GM23338 (cell line): ENCODE data around the gene FUT8. TPM values are rescaled to one million over a fixed set of nuclear protein-coding genes. Genes with fewer than 3 reads are reported as not detected.

Source experiments
- ATAC-seq: fragments of 200-7000 bp; cut with Tn5 transposase; 3 replicates; pipeline ENCODE4 v1.9.1; 2020
- DNase-seq: peaks from one replicate; pipeline ENCODE4 v3.0.0-alpha.2; 2015; ENCODE audit warnings: low spot score
- H2AFZ ChIP-seq: fragments of 200-600 bp; sonication (generic); 2 replicates; pipeline ENCODE4 v1.8.0; 2016; ENCODE audit warnings: antibody characterized with exemption, mild to moderate bottlenecking, moderate library complexity
- H3F3A ChIP-seq: fragments of 200-600 bp; sonication (generic); replicated peaks from 2 replicates; pipeline ENCODE4 v1.8.0; 2017; ENCODE audit warnings: antibody characterized with exemption, mixed run types, low read depth
- H3K27ac ChIP-seq: fragments of 200-600 bp; sonication (generic); 2 replicates; pipeline ENCODE4 v1.6.1; 2016; ENCODE audit warnings: low read depth
- H3K27me3 ChIP-seq: fragments of 200-600 bp; sonication (generic); 2 replicates; pipeline ENCODE4 v1.8.0; 2016; ENCODE audit warnings: mild to moderate bottlenecking, mixed run types, moderate library complexity; ENCODE audit not compliant: insufficient read depth
- H3K36me3 ChIP-seq: fragments of 200-600 bp; sonication (generic); 2 replicates; pipeline ENCODE4 v1.8.0; 2016; ENCODE audit warnings: mild to moderate bottlenecking; ENCODE audit not compliant: insufficient read depth
- H3K4me1 ChIP-seq: fragments of 200-600 bp; sonication (generic); 2 replicates; pipeline ENCODE4 v1.8.0; 2016; ENCODE audit warnings: mild to moderate bottlenecking, moderate library complexity; ENCODE audit not compliant: insufficient read depth
- H3K4me2 ChIP-seq: fragments of 200-600 bp; sonication (generic); 2 replicates; pipeline ENCODE4 v1.7.1; 2017; ENCODE audit warnings: mixed run types
- H3K4me3 ChIP-seq: fragments of 200-600 bp; sonication (generic); 2 replicates; pipeline ENCODE4 v1.6.1; 2016; ENCODE audit warnings: mixed run types
- H3K79me2 ChIP-seq: fragments of 200-600 bp; sonication (generic); replicated peaks from 2 replicates; pipeline ENCODE4 v1.8.0; 2017; ENCODE audit warnings: mild to moderate bottlenecking; ENCODE audit not compliant: insufficient read depth
- H3K9me2 ChIP-seq: fragments of 200-600 bp; sonication (generic); 2 replicates; pipeline ENCODE4 v1.8.0; 2017; ENCODE audit not compliant: insufficient read depth
- H4K20me1 ChIP-seq: fragments of 200-600 bp; sonication (generic); replicated peaks from 2 replicates; pipeline ENCODE4 v1.8.0; 2017; ENCODE audit warnings: mild to moderate bottlenecking; ENCODE audit not compliant: insufficient read depth
- H3K27ac Mint-ChIP-seq: 2 replicates; pipeline ENCODE4 v1.8.0; 2020; ENCODE audit warnings: inconsistent platforms, mild to moderate bottlenecking, moderate library complexity, mixed read lengths
- H3K27me3 Mint-ChIP-seq: 3 replicates; pipeline ENCODE4 v1.8.0; 2022; ENCODE audit warnings: low read depth, mild to moderate bottlenecking, moderate library complexity, mixed read lengths, inconsistent platforms; ENCODE audit not compliant: insufficient read depth, poor library complexity
- H3K36me3 Mint-ChIP-seq: 3 replicates; pipeline ENCODE4 v1.8.0; 2021; ENCODE audit warnings: low read depth, mild to moderate bottlenecking, inconsistent platforms, moderate library complexity, mixed read lengths
- H3K4me1 Mint-ChIP-seq: 3 replicates; pipeline ENCODE4 v1.8.0; 2020; ENCODE audit warnings: mild to moderate bottlenecking, inconsistent platforms, mixed read lengths
- H3K4me3 Mint-ChIP-seq: 3 replicates; pipeline ENCODE4 v1.8.0; 2021; ENCODE audit warnings: moderate library complexity, mild to moderate bottlenecking, inconsistent platforms, mixed read lengths
- H3K9me3 Mint-ChIP-seq: 3 replicates; pipeline ENCODE4 v1.8.0; 2020; ENCODE audit warnings: moderate library complexity, mild to moderate bottlenecking, inconsistent platforms, mixed read lengths
- CREB1 ChIP-seq: fragments of 250-450 bp; sonication (Bioruptor Pico); IDR thresholded peaks from 2 replicates; pipeline ENCODE4 v1.5.0; 2020; ENCODE audit warnings: low read depth, mild to moderate bottlenecking, moderate library complexity
- CTCF ChIP-seq, 2 experiments: fragments of 200-600 bp in 1 of 2; sonication (generic) in 1 of 2; conservative IDR thresholded peaks; 2 replicates each; pipeline versions ENCODE4 v1.5.1 to v1.6.1; 2016 to 2017; ENCODE audit warnings: antibody characterized with exemption in 2 of 2, low read depth in 2 of 2, mild to moderate bottlenecking in 2 of 2, moderate library complexity in 1 of 2
- ETS1 ChIP-seq: IDR thresholded peaks from 2 replicates; pipeline ENCODE4 v1.6.1; 2016; ENCODE audit warnings: antibody characterized with exemption
- EZH2 ChIP-seq: fragments of 200-600 bp; sonication (generic); IDR thresholded peaks from one replicate; pipeline ENCODE4 v1.8.0; 2017; ENCODE audit warnings: antibody characterized with exemption, mild to moderate bottlenecking, low read depth; ENCODE audit not compliant: unreplicated experiment
- EZH2phosphoT487 ChIP-seq: fragments of 200-600 bp; sonication (generic); IDR thresholded peaks from one replicate; pipeline ENCODE4 v1.8.1; 2018; ENCODE audit warnings: antibody characterized with exemption; ENCODE audit not compliant: unreplicated experiment
- JUNB ChIP-seq: IDR thresholded peaks from one replicate; pipeline ENCODE4 v1.6.1; 2016; ENCODE audit warnings: antibody characterized with exemption; ENCODE audit not compliant: unreplicated experiment
- NANOG ChIP-seq: IDR thresholded peaks from 2 replicates; pipeline ENCODE4 v1.6.1; 2016; ENCODE audit warnings: antibody characterized with exemption, borderline replicate concordance
- POLR2AphosphoS5 ChIP-seq: IDR thresholded peaks from 2 replicates; pipeline ENCODE4 v1.6.1; 2016; ENCODE audit warnings: antibody characterized with exemption, low read depth
- REST ChIP-seq: IDR thresholded peaks from one replicate; pipeline ENCODE4 v1.6.1; 2018; ENCODE audit warnings: antibody characterized with exemption; ENCODE audit not compliant: unreplicated experiment
- STAT1 ChIP-seq: IDR thresholded peaks from one replicate; pipeline ENCODE4 v1.6.1; 2016; ENCODE audit warnings: antibody characterized with exemption; ENCODE audit not compliant: unreplicated experiment
- ZNF114 ChIP-seq: fragments of 250-450 bp; sonication (Bioruptor Pico); IDR thresholded peaks from 2 replicates; pipeline ENCODE4 v1.5.0; 2020; ENCODE audit warnings: mild to moderate bottlenecking, moderate library complexity
- ZNF331 ChIP-seq: fragments of 250-450 bp; sonication (Bioruptor Pico); IDR thresholded peaks from 2 replicates; pipeline ENCODE4 v1.5.0; 2020; ENCODE audit warnings: low read depth, mild to moderate bottlenecking, moderate library complexity
- ZNF462 ChIP-seq: fragments of 250-450 bp; sonication (Bioruptor Pico); IDR thresholded peaks from 2 replicates; pipeline ENCODE4 v1.5.0; 2020; ENCODE audit warnings: mild to moderate bottlenecking, moderate library complexity
- polyA plus RNA-seq: library from polyadenylated mRNA; unstranded; fragments of >200 nt; fragmentation: Nextera tagmentation; extraction: Ambion mirVana; gene quantifications from 2 replicates; pipeline ENCODE4 v1.2.1, GENCODE V29; 2016
- total RNA-seq: library from RNA; depleted of rRNA; stranded (reverse); fragments of >200 nt; shearing (Covaris generic); gene quantifications from 2 replicates; pipeline ENCODE4 v1.2.3, GENCODE V29; 2014

FUT8 gene
- total and polyA plus RNA-seq, 2 experiments from 2014 or later, result 8.2 to 23.2 TPM

- Mint-ChIP-seq H3K9me3 (no peaks in the 10 kb centered on the region), H3K4me3 (no peak overlapping the region), H3K27me3 (no peaks in the 10 kb centered on the region), H3K4me1 (no peaks in the 10 kb centered on the region), H3K27ac (no peak overlapping the region), H3K36me3 (no peaks in the 10 kb centered on the region)
- Histone ChIP-seq H3K79me2 (no peaks in the 10 kb centered on the region), H3K27me3 (no peaks in the 10 kb centered on the region), H2AFZ (no peak overlapping the region), H3K4me1 (no peaks in the 10 kb centered on the region), H3K27ac (no peak overlapping the region), H3K36me3 (no peaks in the 10 kb centered on the region), H4K20me1 (no peaks in the 10 kb centered on the region), H3K4me2 (no peak overlapping the region), H3F3A (no peaks in the 10 kb centered on the region), H3K4me3 (no peak overlapping the region), H3K9me2 (0 out of 2 replicates have a peak, but pooled peaks cover 5% of the 10 kb centered on the region)
- no peak for DNase-seq
- TF ChIP-seq JUNB (no peak), ZNF462 (CRISPR knock-in tag) (no peak), ZNF331 (CRISPR knock-in tag) (no peak), CREB1 (CRISPR knock-in tag) (no peak), REST (no peak), EZH2 (no peak), ZNF114 (CRISPR knock-in tag) (no peak), CTCF (conservative IDR thresholded peaks at IDR 0.05; ENCODE audit: low read depth in 2 of 2) (no peak), ETS1 (no peak), NANOG (no peak), STAT1 (no peak), POLR2AphosphoS5 (no peak), EZH2phosphoT487 (no peak)
- ATAC-seq, result no peak
Observed at GRCh38 chr14:65403231-65403630, 9.3 kb upstream of the FUT8 start.
